GM12878 (cell line): ENCODE measurements around the gene DNAJC15. TPM values are rescaled to one million over a fixed set of nuclear protein-coding genes. Genes with fewer than 3 reads are reported as not detected.
A peak's percentile ranks its signal among the peaks of the same experiment; 100 is the strongest.

ENCODE experiments used
- ATAC-seq: fragments of 200-7000 bp; cut with Tn5 transposase; 3 replicates; pipeline ENCODE4 v1.9.1; 2020; ENCODE audit warnings: mild to moderate bottlenecking, moderate library complexity
- BruUV-seq: library from RNA; stranded (reverse); fragments of 400-500 nt; replicated peaks from 2 replicates; lab custom pipeline; 2021; lab: Mats Ljungman, UMichigan
- CTCF ChIA-PET: fragments of 300-600 bp; sonication (Branson Sonifier 250); formaldehyde crosslinking; extraction: SDS; loops from one replicate; lab custom pipeline; 2021; ENCODE audit warnings: inconsistent platforms; lab: Yijun Ruan, JAX
- POLR2A ChIA-PET: fragments of 350-600 bp; formaldehyde crosslinking; extraction: SDS; loops from one replicate; lab custom pipeline; 2021; ENCODE audit warnings: inconsistent platforms; lab: Charles Lee
- RAD21 ChIA-PET: fragments of 300-600 bp; sonication (Branson Sonifier 250); formaldehyde crosslinking; loops from one replicate; lab custom pipeline; 2023; ENCODE audit warnings: antibody characterized with exemption; ENCODE audit not compliant: unreplicated experiment; lab: Charles Lee
- SMC1A ChIA-PET: fragments of 300-600 bp; sonication (Branson Sonifier 250); formaldehyde crosslinking; loops from one replicate; lab custom pipeline; 2023; ENCODE audit not compliant: unreplicated experiment, uncharacterized antibody; lab: Charles Lee
- DNase-seq: peaks from one replicate; pipeline ENCODE4 v3.0.0-alpha.2; 2011; ENCODE audit warnings: low read depth, low spot score
- FAIRE-seq: peaks from 3 replicates; lab custom pipeline; 2011; peaks lifted over from hg19 to GRCh38; lab: Jason Lieb, UNC
- H2AFZ ChIP-seq: 2 replicates; pipeline ENCODE4 v1.6.0; 2011; ENCODE audit warnings: low read depth, low read length, control low read depth; ENCODE audit not compliant: control insufficient read depth
- H3K27ac ChIP-seq: 2 replicates; pipeline ENCODE4 v1.5.1; 2011; ENCODE audit warnings: control low read depth; ENCODE audit not compliant: control insufficient read depth, insufficient read depth
- H3K27me3 ChIP-seq, 2 experiments: replicated peaks in 1 of 2; 2 replicates each; pipeline versions ENCODE4 v1.6.0 to v1.6.1; 2011; ENCODE audit warnings: low read length in 1 of 2; ENCODE audit not compliant: control insufficient read depth in 2 of 2, insufficient read depth in 2 of 2
- H3K36me3 ChIP-seq, 2 experiments: 2 replicates each; pipeline ENCODE4 v1.5.1; 2011; ENCODE audit warnings: low read length in 1 of 2; ENCODE audit not compliant: control insufficient read depth in 2 of 2, insufficient read depth in 2 of 2
- H3K4me1 ChIP-seq: 2 replicates; pipeline ENCODE4 v1.6.1; 2011; ENCODE audit warnings: mild to moderate bottlenecking, low read length, moderate library complexity, mixed read lengths; ENCODE audit not compliant: control insufficient read depth, insufficient read depth
- H3K4me2 ChIP-seq: 2 replicates; pipeline ENCODE4 v1.6.0; 2011; ENCODE audit warnings: control low read depth; ENCODE audit not compliant: control insufficient read depth, insufficient read depth
- H3K4me3 ChIP-seq: fragments of 200-600 bp; sonication (generic); 2 replicates; pipeline ENCODE4 v1.5.1; 2016
- H3K79me2 ChIP-seq: 2 replicates; pipeline ENCODE4 v1.6.0; 2011; ENCODE audit warnings: low read length; ENCODE audit not compliant: control insufficient read depth, insufficient read depth
- H3K9ac ChIP-seq: 2 replicates; pipeline ENCODE4 v1.8.0; 2011; ENCODE audit warnings: low read length, control low read depth, mixed read lengths; ENCODE audit not compliant: control insufficient read depth, insufficient read depth
- H3K9me3 ChIP-seq: replicated peaks from 3 replicates; pipeline ENCODE4 v1.5.1; 2011; ENCODE audit warnings: mild to moderate bottlenecking, low read length; ENCODE audit not compliant: control insufficient read depth, insufficient read depth
- H4K20me1 ChIP-seq: 2 replicates; pipeline ENCODE4 v1.6.0; 2011; ENCODE audit not compliant: control insufficient read depth, insufficient read depth
- ASH2L ChIP-seq: fragments of 300-600, 200-600 bp; sonication (generic); IDR thresholded peaks from 2 replicates; pipeline ENCODE4 v1.6.1; 2017; ENCODE audit warnings: low read depth, mild to moderate bottlenecking, borderline replicate concordance
- ATF7 ChIP-seq: fragments of 450-650 bp; IDR thresholded peaks from 2 replicates; pipeline ENCODE4 v1.6.1; 2016; ENCODE audit warnings: low read depth, mild to moderate bottlenecking
- BRCA1 ChIP-seq: IDR thresholded peaks from 2 replicates; pipeline ENCODE4 v1.6.1; 2011; ENCODE audit warnings: low read depth, low read length, improper control_type of control experiment
- CHD4 ChIP-seq: fragments of 200-600 bp; sonication (generic); IDR thresholded peaks from 2 replicates; pipeline ENCODE4 v1.6.1; 2016; ENCODE audit warnings: mild to moderate bottlenecking
- DPF2 ChIP-seq: fragments of 450-650 bp; IDR thresholded peaks from 2 replicates; pipeline ENCODE4 v1.6.1; 2017; ENCODE audit warnings: mild to moderate bottlenecking
- HCFC1 ChIP-seq: fragments of 150-350 bp; IDR thresholded peaks from 2 replicates; pipeline ENCODE4 v1.6.1; 2014; ENCODE audit warnings: low read length
- KLF5 ChIP-seq: fragments of 450-650 bp; IDR thresholded peaks from 2 replicates; pipeline ENCODE4 v1.6.1; 2014; ENCODE audit warnings: mild to moderate bottlenecking; ENCODE audit not compliant: partially characterized antibody
- PAX5 ChIP-seq: IDR thresholded peaks from 2 replicates; pipeline ENCODE4 v1.6.1; 2011; ENCODE audit warnings: low read depth, low read length, borderline replicate concordance
- PKNOX1 ChIP-seq: fragments of 450-650 bp; IDR thresholded peaks from 2 replicates; pipeline ENCODE4 v1.6.1; 2016; ENCODE audit warnings: mild to moderate bottlenecking
- POLR2AphosphoS5 ChIP-seq: IDR thresholded peaks from 2 replicates; pipeline ENCODE4 v1.6.1; 2011; ENCODE audit warnings: mild to moderate bottlenecking, low read length, inconsistent platforms
- SRF ChIP-seq, 2 experiments: IDR thresholded peaks; 2 replicates each; pipeline ENCODE4 v1.6.1; 2011; ENCODE audit warnings: low read depth in 2 of 2, low read length in 2 of 2, mild to moderate bottlenecking in 1 of 2, moderate library complexity in 1 of 2
- TAF1 ChIP-seq: IDR thresholded peaks from 2 replicates; pipeline ENCODE4 v1.6.1; 2011; ENCODE audit warnings: mild to moderate bottlenecking, low read depth, low read length, borderline replicate concordance
- WRNIP1 ChIP-seq: IDR thresholded peaks from 2 replicates; pipeline ENCODE4 v1.6.1; 2011; ENCODE audit warnings: low read depth, low read length, improper control_type of control experiment, borderline replicate concordance
- ZNF207 ChIP-seq: fragments of 450-650 bp; IDR thresholded peaks from 2 replicates; pipeline ENCODE4 v1.6.1; 2014; ENCODE audit warnings: antibody characterized with exemption, mild to moderate bottlenecking, borderline replicate concordance
- ZNF592 ChIP-seq: fragments of 450-650 bp; IDR thresholded peaks from 2 replicates; pipeline ENCODE4 v1.6.1; 2017; ENCODE audit warnings: mild to moderate bottlenecking, moderate library complexity
- WGBS: methylation state at CpG from one replicate; pipeline ENCODE4 v1.1.6; 2016; ENCODE audit warnings: low lambda C conversion rate; ENCODE audit not compliant: insufficient replicate concordance, insufficient coverage; ENCODE audit errors: missing lambda C conversion rate; 5-methylcytosine and 5-hydroxymethylcytosine counted together
- in situ Hi-C: fragments of 300-500 bp; cut with MboI; formaldehyde crosslinking; loops from 9 replicates; pipeline ENCODE4 v1.14.3; 2018; ENCODE audit warnings: mixed read lengths
- intact Hi-C: fragments of 100-400 bp; cut with micrococcal nuclease; formaldehyde crosslinking; loops from one replicate; pipeline ENCODE4 v1.14.2; 2022; ENCODE audit not compliant: unreplicated experiment
- polyA plus RNA-seq, 11 experiments: library from polyadenylated mRNA; depleted of rRNA in 4 of 11; unstranded in 6 of 11; stranded (reverse) in 5 of 11; fragments of >200 nt; fragmentation: Nextera tagmentation in 4 of 11; fragmentation: Illumina TruSeq in 1 of 11; extraction: Ambion mirVana in 4 of 11; extraction: Trizol in 1 of 11; gene quantifications; 1 replicate in 1 of 11; 2 replicates in 10 of 11; pipeline versions ENCODE4 v1.2.1 to v1.2.3, GENCODE V29; 2011 to 2016; ENCODE audit warnings: inconsistent platforms in 2 of 11, missing spikeins in 2 of 11, low read depth in 1 of 11
- total RNA-seq, 4 experiments: library from RNA; depleted of rRNA in 3 of 4; stranded (reverse); fragments of >200 nt in 3 of 4; fragmentation: Illumina TruSeq in 1 of 4; extraction: Trizol in 1 of 4; gene quantifications; 2 replicates each; pipeline versions ENCODE4 v1.2.1 to v1.2.3, GENCODE V29; 2013 to 2021

DNAJC15 gene
- total and polyA plus RNA-seq, 10 of the 15 experiments (the other 5 are each of a cell fraction or from before 2014, with no cell fraction given), result 13.1 to 104 (median 54.4) TPM

- TF ChIP-seq CHD4 (no peak), BRCA1 (no peak), KLF5 (peak; percentile 23), WRNIP1 (no peak), POLR2AphosphoS5 (peak; percentile 86), SRF (IDR thresholded peaks at IDR 0.05; ENCODE audit: low read depth in 2 of 2, low read length in 2 of 2) (no peak), TAF1 (peak; percentile 68), ZNF207 (0 out of 2 replicates have a peak, but pooled peaks have one; percentile 47)
Measured at GRCh38 chr13:42991898-42992763, 31.3 kb upstream of the DNAJC15 start, which contains the start of gene EPSTI1 (continued).

- FAIRE-seq, result no peak
- ChIA-PET RAD21 (interaction anchor here (0.7 to 7.6 kb wide), 13 partner anchors 10 to 614 kb away, joined by 3 to 51 read pairs (median 8); partner anchors contain the start of gene DNAJC15), CTCF (interaction anchor here (0.9 to 8.5 kb wide), 7 partner anchors 12 to 140 kb away, joined by 3 to 59 read pairs (median 3); partner anchors contain the start of gene DNAJC15), POLR2A (interaction anchor here (0.5 to 6.3 kb wide), 7 partner anchors 19 to 414 kb away, joined by 3 to 49 read pairs (median 3); partner anchors contain the start of gene DNAJC15), SMC1A (interaction anchor here (0.6 to 11.2 kb wide), 28 partner anchors 10 to 429 kb away, joined by 3 to 150 read pairs (median 4); partner anchors contain the start of gene DNAJC15)
- Histone ChIP-seq H3K36me3 (no peaks in the 10 kb centered on the region), H3K79me2 (peaks cover 30% of the 10 kb centered on the region), H3K4me2 (peak overlapping the region; percentile 90), H3K27me3 (no peaks in the 10 kb centered on the region), H3K4me1 (peaks cover 33% of the 10 kb centered on the region), H4K20me1 (no peaks in the 10 kb centered on the region), H3K9ac (peak overlapping the region; percentile 94), H3K4me3 (peak overlapping the region; percentile 86), H3K9me3 (no peaks in the 10 kb centered on the region; the same call in 2 of the 3 replicates), H3K27ac (peak overlapping the region; percentile 99), H2AFZ (peak overlapping the region; percentile 80)
- TF ChIP-seq HCFC1 (0 out of 2 replicates have a peak, but pooled peaks have one; percentile 9), ZNF592 (no peak), PAX5 (0 out of 2 replicates have a peak, but pooled peaks have one; percentile 17), PKNOX1 (no peak), DPF2 (no peak), ATF7 (no peak), ASH2L (0 out of 2 replicates have a peak, but pooled peaks have one; percentile 18)
- in situ Hi-C loops, result no loop called here
- BruUV-seq, result no TSS peak
- intact Hi-C loops, result loop anchor here (1.0 to 5.0 kb wide), 3 partner anchors 31 to 610 kb away; partner anchors contain the start of gene DNAJC15
- no peak for DNase-seq
- peak; percentile 7 for ATAC-seq
- WGBS, result 0% methylated on average over 4 of the region's 4 CpGs
Measured at GRCh38 chr13:42992764-42993122, 30.6 kb upstream of the DNAJC15 start.
